GM18499 (cell line): ENCODE measurements around the gene PTOV1.

Source experiments
- ATAC-seq: cut with Tn5 transposase; IDR thresholded peaks from one replicate; pipeline ENCODE4 v1.9.1; 2021; ENCODE audit warnings: moderate number of reproducible peaks; ENCODE audit not compliant: insufficient read depth, unreplicated experiment

The PTOV1 gene

DNA sequence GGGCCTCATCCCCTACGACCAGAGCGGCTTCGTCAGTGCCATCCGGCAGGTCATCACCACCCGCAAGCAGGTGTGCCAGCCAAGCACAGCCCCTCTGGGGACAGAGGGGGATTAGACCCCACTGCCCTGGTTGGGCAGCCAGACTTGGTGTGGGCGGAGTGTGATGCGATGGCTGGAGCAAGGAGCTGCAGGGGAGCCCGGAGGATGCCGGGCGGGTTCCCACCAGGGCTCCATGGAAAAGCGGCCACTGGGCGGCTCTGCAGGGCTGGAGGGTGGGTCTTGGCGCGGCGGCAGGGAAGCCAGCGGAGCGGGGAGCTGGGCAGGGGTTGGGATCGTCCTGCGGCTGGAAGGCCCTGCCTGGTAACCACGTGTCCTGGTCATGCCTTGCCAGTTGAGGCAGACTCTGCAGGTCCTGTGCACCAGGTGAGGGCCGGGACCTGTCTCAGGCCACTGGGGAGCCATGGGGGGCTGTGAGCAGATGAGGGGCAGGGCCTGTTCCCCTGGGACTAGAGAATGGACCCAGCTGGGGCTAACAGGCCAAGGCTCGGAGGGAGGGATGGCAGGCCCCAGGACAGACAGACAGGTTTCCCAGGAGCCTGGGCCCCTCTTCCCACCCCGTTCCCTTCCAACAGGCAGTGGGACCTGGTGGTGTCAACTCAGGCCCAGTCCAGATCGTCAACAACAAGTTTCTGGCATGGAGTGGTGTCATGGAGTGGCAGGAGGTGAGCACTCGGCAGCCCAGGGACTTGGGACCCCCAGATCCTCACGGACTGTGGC is 6.3 kb downstream of the PTOV1 start:
- ATAC-seq: no peak

- ATAC-seq: no peak
These were observed 6.8 kb downstream of the PTOV1 start for GRCh38 chr19:49857838-49858087.

DNA sequence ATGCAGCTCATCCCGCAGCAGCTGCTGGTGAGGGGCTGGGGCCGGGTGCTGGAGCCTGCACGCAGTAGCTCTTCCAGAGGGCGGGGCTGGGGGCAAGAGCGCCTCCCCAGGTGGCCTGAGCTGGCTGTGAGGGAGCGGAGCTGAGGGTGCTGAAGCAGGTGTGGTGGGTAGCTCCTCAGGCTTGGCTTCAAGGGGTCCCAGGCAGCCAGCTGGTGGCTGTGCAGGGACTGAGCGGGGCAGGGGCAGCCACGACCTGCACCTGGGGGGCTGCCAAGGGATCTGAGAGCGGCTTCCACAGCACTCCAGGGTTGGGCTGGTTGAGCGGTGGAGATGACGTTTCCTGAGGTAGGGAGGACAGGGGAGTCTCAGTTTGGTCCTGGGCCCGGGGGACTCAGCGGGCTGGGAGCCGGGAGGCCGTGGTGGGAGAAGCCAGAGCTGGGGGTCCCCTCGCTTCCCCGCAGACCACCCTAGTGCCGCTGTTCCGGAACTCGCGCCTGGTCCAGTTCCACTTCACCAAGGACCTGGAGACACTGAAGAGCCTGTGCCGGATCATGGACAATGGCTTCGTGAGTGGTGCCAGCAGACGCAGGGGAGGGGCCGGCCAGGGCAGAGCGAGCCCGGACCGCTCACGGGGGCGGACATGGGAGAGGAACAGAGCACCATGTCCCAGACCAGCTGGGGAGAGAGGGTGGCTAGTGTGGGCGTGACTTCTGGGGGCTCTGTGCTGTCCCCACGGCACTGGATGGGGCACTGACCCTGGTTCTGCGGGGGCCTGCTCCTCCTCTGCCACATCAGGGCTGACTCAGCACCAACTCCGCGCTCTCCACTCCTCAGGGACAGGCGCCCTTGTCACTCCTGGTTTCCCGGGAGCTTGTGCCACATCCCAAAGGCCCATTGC is 7.4 kb downstream of the PTOV1 start:
- no peak for ATAC-seq

DNA sequence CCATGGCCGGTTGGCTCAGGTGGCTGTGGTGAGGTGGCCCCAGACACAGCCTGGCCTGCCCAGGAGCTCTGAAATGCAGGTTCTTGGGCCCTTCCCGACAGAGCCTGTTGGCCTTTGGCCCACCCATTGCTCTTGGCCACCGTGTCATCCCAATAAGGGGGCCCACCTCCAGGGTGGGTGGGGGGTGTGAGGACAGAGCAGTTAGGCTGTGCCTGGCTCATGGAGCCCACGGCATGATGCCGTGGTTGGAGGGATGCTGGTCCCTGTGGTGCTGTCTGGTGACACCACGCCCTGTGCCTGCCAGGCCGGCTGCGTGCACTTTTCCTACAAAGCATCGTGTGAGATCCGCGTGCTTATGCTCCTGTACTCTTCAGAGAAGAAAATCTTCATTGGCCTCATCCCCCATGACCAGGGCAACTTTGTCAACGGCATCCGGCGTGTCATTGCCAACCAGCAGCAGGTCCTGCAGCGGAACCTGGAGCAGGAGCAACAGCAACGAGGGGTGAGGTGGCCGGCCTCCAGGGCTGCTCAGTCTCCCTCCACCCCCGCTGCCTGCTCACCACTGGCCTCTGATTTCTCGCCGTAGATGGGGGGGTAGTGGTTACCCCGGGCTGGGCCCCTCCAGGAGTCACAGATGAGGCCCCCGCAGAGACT is 8.8 kb downstream of the PTOV1 start:
- no peak for ATAC-seq

DNA sequence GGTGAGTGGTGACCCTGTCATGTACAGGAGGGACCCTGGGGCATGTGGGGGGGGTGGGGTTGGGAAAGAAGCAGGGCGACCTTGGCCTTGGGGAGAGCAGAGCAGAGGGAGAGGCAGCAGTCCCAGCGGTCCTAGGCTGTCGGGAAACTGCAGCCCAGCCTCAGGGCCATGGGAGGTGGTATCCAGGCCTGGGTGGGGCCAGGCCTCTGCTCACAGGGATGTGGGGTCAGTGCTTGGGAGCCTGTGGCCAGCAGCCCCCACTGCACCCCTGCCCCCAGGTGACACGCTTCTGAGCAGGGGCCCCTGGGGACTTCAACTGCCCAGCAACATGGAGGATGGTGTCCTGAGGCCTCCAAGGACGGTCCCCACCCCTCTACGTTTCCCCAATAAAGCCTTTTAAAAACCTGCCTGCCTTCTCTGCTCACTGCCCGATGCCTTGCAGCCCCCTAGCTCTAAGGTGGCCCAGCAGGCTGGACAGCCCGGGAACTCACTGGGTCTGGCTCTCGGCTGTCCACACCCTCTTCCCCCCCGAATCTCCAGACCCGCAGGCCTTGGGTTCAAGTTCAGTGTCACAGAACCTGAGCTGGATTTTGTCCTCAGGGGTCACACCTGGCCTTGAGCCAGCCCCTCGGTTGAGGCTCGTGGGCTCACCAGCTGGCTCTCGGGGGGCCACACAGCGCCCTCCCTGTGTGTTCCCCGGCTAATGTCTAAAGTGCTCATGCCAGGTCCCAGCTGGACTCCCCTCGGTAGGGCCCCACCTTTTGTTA is 9.6 kb downstream of the PTOV1 start:
- no peak for ATAC-seq

DNA sequence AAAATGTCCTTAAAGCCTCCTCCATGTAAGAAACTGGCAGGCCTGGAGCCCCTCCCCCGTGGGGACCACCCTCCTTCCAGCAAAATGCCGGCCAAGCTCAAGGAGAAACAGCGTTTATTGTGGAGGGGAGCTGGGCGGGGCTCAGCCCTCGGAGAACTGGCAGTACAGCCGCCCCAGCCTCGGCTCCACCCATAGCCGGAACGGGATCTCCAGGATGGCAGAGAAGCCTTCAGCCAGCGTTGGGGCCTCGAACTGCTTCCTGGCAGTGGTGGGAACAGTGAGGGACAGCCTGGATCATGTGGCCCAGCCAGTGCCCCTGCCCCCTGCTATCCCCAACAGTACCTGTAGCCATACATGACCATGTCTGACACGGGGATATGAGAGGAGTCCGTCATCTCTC is 10.1 kb downstream of the PTOV1 start:
- no peak for ATAC-seq

DNA sequence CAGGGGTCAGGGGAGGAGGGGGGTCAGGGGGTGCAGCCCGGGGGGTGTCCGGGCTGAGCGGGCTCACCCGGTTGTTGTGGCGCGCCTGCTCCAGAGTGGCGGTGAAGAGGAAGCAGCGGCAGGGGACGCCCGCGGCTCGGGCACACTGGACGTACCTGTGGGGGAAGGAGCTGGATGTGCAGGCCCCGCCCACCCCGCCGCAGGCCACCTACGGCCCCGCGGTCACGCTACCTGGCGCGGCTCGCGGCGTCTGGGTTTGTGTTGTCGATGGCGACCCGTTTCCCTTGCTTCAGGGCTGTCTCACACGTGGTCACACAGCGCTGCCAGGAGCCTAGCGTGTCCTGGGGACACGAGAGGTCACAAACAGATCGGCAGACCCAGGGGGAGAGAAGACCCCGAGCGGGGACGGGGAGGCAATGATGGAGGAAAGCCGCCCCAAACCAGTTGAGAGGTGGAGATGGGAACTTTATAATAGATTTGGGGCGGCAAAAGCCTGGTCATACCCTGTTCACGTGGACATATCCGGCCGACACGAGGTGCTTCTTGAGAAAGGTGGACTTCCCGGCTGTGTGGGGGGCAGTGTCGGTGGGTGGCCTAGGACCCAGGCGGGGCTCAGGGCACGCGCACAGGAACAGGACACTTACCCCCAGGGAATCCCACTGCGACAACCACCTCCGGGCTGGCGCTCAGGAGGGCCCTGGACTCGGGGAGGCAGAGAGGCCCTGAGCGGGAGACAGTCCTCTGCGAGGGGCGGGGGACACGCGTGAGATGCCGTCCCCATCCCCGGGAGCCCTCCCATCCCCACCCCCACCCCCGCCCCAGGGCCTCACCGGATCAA is 10.8 kb downstream of the PTOV1 start:
- no peak for ATAC-seq

DNA sequence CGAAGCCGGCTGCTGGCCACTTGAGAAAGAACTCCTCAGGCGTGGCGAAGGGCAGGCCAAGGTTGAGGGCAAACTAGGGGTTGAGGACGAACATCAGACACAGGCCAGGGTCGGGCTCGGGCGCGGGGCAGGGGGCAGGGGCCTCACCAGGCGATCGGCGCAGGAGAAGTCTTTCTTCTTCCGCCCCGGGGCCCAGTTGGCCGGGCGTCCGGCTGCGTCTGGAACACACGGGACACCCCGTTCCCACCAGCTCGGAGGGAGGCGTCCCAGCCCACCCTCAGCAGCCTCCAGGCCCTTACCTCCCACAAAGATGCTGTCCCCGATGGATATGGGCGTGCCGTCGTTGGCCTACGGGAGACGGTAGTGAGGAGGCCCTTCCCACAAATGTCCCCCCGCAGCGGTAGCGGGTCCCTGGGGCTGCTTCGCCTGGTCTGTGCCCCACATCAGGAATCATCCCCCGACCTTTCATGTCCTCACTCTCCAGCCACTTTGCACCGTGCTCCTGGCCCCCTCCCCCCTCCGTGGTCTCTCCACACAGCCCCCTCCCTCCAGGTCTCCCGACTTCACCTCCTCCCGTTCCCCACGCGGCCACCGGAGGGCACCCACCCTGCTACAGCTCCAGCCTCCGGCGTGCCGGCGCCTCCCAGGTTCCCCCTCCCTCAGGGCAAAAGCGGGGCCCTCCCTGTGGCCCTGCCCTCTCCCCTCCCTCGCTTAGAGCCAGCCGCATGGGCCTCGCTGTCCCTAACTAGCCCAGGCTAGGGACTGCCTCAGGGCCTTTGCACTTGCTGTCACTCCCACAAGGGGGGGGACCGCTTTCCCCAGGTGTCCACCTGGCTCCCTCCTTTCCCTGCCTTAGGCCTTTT is 11.7 kb downstream of the PTOV1 start:
- ATAC-seq: no peak

GRCh38 chr19:49863254-49863934 is 12.4 kb downstream of the PTOV1 start:
- ATAC-seq: no peak

- no peak for ATAC-seq
These were observed 13.0 kb downstream of the PTOV1 start for GRCh38 chr19:49863935-49864320.

DNA sequence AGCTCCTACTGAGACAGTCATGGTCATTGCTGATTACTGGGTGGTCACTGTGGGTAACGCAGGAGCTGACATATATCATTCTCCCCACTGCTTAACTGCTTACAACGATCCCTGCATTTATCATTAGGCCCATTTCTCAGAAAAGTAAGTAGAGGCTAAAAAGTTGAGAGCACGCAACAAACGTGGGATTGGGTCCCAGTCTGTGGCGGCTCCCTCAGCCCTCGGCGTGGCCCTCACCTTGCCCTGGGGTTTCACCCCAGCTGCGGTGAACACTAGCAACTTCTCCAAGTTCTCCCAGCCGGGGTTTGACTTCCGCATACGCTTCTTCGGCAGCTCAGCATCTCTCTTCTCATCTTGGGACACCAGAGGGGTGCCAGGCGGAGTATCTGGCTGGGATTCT is 13.9 kb downstream of the PTOV1 start:
- ATAC-seq: no peak

- no peak for ATAC-seq
These were observed 16.2 kb downstream of the PTOV1 start, which contains the start of gene PNKP for GRCh38 chr19:49866933-49867782. PNKP (minus strand) TSS chr19:49867576; CDS start chr19:49867204, 372 bp downstream.

DNA sequence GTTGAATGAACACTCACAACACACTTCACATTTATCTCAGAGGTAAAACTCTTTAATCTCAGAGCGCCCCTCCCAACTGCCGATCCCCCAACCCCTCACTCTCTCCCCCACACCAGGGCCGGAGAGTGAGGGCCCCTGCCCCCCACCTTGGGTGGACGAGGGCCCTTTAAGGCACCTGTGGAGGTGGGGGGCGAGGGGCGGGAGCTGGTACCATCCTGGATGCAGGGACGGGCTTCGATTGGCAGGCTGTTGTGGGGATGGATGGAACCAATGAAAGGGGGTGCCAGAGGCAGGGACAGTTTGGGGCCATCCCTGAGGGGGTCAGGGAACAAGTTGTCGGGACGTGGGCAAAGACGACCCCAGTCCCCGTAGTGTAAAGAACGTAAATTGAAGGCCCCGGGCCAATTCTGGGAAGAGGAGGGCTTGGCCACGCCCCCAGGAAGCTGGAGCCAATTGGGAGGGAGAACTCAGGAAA is 18.1 kb downstream of the PTOV1 start:
- no peak for ATAC-seq

GRCh38 chr19:49869484-49870308 is 18.7 kb downstream of the PTOV1 start:
- peak; percentile 47 for ATAC-seq

DNA sequence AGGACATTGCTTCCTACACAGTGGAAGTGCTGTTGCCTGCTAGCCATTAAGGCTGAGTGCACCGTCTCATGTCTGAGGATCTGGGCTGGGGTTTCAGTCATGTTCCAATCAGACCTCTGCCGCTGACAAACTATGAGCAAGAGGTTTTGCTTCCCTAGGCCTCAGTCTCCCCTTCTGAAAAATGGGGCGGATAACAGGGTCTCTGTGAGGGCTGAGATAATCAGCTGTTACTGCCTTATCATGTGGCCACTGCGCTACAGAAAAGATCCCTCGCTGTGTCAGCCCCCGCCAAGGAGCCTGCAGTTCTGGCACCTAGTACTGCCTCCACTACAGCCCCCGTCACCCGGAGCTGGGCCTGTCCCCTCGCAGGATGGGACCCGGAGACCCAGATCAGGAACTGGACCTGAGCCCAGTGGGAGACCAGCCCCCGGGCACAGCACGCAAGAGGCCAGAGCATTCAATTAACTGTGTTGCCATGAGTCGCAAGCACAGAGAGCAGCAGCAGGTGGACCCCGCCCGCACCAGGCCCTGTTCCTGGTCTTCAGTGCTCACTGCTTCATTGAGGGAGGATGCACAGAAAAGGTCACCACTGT is 19.4 kb downstream of the PTOV1 start:
- no peak for ATAC-seq
